Spleen (tissue), 7 donors: Measurements from ENCODE around the gene MED19.

Source experiments
- POLR2A ChIP-seq, 3 donors: fragments of 450-650 bp; IDR thresholded peaks; one replicate each; pipeline ENCODE4 v1.5.1; 2017; ENCODE audit warnings: antibody characterized with exemption in 3 of 3, mild to moderate bottlenecking in 1 of 3
- TF ChIP-seq, protein P1 (sequence below), 11 experiments: fragments of 200-600 bp in 7 of 11; fragments of 450-650 bp in 4 of 11; sonication (generic) in 4 of 11; IDR thresholded peaks in 8 of 11; conservative IDR thresholded peaks in 3 of 11; 1 replicate in 7 of 11; 2 replicates in 4 of 11; pipeline versions ENCODE4 v1.4.0 to v1.8.0; 2016 to 2021; ENCODE audit warnings: antibody characterized with exemption in 11 of 11, inconsistent platforms in 4 of 11, mild to moderate bottlenecking in 1 of 11
- donor health status: DM: no; HTN: no; CAD: no; lungs with moderate emphysema.
- donor health status: DM: no; HTN: no; CAD: no.
- donor health status: DM: no; HTN: no; CAD: no.

- no peak for TF ChIP-seq POLR2A (IDR thresholded peaks at IDR 0.05)
- TF ChIP-seq, protein P1, sequence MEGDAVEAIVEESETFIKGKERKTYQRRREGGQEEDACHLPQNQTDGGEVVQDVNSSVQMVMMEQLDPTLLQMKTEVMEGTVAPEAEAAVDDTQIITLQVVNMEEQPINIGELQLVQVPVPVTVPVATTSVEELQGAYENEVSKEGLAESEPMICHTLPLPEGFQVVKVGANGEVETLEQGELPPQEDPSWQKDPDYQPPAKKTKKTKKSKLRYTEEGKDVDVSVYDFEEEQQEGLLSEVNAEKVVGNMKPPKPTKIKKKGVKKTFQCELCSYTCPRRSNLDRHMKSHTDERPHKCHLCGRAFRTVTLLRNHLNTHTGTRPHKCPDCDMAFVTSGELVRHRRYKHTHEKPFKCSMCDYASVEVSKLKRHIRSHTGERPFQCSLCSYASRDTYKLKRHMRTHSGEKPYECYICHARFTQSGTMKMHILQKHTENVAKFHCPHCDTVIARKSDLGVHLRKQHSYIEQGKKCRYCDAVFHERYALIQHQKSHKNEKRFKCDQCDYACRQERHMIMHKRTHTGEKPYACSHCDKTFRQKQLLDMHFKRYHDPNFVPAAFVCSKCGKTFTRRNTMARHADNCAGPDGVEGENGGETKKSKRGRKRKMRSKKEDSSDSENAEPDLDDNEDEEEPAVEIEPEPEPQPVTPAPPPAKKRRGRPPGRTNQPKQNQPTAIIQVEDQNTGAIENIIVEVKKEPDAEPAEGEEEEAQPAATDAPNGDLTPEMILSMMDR (IDR thresholded peaks at IDR 0.05 in 8 of 11, conservative IDR thresholded peaks at IDR 0.05 in 3 of 11), result no peak
Observed at GRCh38 chr11:57752954-57753353, 40.9 kb upstream of the MED19 start.
